HG03342 (cell line): ENCODE measurements around the gene PLLP.
"Not testable (repeated sequence)": the region's sequence is repeated elsewhere in the genome, so short reads cannot be mapped to it uniquely, and the experiment has no call there.

ENCODE experiments used
- ATAC-seq: cut with Tn5 transposase; IDR thresholded peaks from one replicate; pipeline ENCODE4 v1.9.1; 2021; ENCODE audit warnings: mild to moderate bottlenecking, moderate library complexity; ENCODE audit not compliant: unreplicated experiment

PLLP gene

GRCh38 chr16:57275946-57276345, 8.5 kb downstream of the PLLP start:
- ATAC-seq, result not testable (repeated sequence)

DNA sequence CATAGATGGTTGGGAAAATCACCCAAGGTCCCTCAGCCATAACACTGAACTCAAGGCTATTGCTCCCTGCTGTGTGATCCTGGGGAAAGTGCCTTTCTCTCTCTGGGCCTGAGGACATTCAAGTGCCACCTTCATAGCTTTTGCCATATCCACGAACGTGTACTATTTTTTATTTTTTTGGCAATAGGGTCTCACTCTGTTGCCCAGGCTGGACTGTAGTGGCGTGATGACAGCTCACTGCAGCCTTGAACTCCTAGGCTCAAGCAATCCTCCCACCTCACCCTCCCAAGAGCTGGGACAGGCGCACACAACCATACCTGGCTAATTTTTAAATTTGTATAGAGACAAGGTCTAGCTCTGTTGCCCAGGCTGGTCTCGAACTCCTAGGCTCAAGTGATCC, 10.6 kb downstream of the PLLP start:
- no peak for ATAC-seq

GRCh38 chr16:57273359-57273758, 11.1 kb downstream of the PLLP start:
- ATAC-seq, result no peak

- no peak for ATAC-seq
Observed at GRCh38 chr16:57271867-57272495, 12.5 kb downstream of the PLLP start.

DNA sequence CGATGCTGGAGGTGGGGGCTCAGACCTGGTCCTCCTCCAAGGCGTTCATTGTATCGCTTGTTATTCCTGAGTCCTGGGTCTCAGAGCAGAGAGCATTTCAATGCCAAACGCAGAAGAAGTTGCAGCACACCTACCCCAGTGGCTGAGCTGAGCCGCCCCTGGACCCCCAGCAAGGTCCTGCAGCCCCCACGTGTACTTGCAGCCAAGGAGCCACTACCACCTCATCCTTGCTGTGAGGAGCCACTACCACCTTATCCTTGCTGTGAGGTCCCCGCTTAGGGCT, 13.5 kb downstream of the PLLP start:
- no peak for ATAC-seq

- no peak for ATAC-seq
Observed at GRCh38 chr16:57270221-57271062, 14.0 kb downstream of the PLLP start.

DNA sequence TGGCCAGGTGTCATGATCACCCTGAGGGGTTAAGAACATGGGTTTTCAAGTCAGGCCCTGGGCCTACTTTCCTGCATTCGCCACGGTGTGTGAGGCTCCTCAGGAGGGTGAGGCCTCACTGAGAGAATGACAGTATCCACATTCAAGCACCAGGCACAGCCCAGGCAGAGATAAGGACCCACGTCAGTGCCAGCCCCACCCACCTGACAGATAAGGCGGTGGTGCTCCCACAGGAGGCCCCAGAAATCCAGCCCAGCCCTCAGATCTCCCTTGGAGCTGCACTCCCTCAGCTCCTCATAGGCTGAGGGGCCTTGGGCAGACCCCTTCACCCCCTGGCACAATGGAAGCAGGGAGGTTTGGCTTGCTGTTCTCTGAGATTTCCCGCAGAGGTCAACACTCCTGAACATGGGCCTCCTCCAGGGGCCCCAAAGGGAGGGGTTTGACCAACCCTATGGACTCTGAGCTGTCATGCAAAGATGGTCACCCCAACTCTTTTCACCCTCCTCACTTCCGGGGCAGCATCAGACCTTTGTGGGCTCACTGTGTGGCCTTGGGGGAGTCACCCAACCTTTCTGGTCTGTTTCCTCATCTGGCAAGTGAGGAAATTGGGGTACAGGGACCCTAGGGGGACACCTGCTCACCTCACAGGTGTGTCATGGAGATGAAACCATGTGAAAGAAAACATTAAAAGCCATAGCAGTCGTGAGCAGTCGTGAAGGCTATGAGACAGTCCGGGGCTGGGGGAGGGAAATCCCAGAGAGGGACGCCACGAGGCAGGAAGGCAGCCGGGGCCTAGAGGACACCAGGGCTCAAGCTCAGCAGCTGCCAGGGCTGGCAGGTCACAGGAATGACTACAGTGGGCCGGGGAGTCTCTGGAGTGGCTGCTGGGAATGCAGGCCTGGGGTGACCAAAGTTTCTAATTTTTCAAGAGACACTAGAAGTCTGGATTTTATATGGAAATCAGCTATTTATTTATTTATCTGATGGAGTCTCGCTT, 15.4 kb downstream of the PLLP start:
- no peak for ATAC-seq

- ATAC-seq, result not testable (repeated sequence)
Observed at GRCh38 chr16:57267343-57267742, 17.1 kb downstream of the PLLP start.

- no peak for ATAC-seq
Observed at GRCh38 chr16:57266531-57267260, 17.8 kb downstream of the PLLP start.

GRCh38 chr16:57265850-57266530, 18.5 kb downstream of the PLLP start:
- no peak for ATAC-seq

- ATAC-seq, result no peak
Observed at GRCh38 chr16:57264950-57265371, 19.5 kb downstream of the PLLP start.

DNA sequence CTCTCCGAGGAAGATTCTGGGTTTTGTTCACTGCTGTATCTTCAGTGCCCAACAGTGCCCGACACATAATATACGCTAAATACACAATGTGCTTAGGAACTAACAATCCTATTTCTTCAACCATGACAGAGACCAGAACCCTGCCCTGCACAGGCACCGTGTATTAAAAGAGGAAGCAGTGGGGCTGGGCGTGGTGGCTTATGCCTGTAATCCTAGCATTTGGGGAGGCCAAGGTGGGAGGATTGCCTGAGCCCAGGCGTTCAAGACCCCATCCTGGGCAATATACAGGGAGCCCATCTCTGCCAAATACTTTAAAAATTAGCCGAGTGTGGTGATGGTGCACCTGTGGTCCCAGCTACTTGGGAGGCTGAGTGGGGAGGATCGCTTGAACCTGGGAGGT, 20.1 kb downstream of the PLLP start:
- no peak for ATAC-seq

GRCh38 chr16:57263541-57264351, 20.7 kb downstream of the PLLP start:
- no peak for ATAC-seq

GRCh38 chr16:57262841-57263540, 21.5 kb downstream of the PLLP start:
- ATAC-seq, result no peak

GRCh38 chr16:57261806-57262205, 22.7 kb downstream of the PLLP start:
- no peak for ATAC-seq

GRCh38 chr16:57260294-57260929, 24.1 kb downstream of the PLLP start:
- ATAC-seq, result no peak

- no peak for ATAC-seq
Observed at GRCh38 chr16:57258910-57259475, 25.5 kb downstream of the PLLP start.
